ENCODE results near the gene TMEM259.

DNA sequence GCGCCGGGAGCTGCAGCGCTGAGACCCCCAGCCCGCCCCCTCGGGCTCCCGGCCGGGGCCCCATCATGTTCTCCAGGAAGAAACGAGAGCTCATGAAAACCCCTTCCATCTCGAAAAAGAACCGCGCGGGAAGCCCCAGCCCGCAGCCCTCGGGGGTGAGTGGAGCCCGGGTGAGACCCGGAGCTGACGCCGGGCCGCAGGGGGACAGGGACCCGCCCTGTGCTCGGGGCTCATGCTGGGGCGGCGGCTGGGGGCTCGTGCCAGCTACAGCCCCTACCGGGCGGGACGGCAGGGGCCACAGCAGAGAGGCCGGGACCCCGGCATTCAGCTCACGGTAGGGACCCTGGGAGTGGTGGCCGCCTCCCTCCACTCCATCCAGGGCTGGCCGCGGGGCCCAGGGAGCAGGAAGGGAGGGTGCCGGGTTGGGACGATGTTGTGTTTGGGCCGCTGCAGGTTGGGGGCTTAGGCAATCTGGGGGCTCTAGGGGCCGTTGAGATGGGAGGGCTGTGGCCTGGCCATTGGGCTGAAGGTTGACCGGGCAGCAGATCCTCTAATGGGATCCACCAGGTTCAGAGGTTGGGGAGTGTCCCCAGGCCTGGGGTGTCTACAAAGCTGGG lies 46.5 kb upstream of the TMEM259 start:
- TF ChIP-seq, protein P1, sequence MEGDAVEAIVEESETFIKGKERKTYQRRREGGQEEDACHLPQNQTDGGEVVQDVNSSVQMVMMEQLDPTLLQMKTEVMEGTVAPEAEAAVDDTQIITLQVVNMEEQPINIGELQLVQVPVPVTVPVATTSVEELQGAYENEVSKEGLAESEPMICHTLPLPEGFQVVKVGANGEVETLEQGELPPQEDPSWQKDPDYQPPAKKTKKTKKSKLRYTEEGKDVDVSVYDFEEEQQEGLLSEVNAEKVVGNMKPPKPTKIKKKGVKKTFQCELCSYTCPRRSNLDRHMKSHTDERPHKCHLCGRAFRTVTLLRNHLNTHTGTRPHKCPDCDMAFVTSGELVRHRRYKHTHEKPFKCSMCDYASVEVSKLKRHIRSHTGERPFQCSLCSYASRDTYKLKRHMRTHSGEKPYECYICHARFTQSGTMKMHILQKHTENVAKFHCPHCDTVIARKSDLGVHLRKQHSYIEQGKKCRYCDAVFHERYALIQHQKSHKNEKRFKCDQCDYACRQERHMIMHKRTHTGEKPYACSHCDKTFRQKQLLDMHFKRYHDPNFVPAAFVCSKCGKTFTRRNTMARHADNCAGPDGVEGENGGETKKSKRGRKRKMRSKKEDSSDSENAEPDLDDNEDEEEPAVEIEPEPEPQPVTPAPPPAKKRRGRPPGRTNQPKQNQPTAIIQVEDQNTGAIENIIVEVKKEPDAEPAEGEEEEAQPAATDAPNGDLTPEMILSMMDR (IDR thresholded peaks at IDR 0.05): no peak
- TF ChIP-seq POLR2A (IDR thresholded peaks at IDR 0.05): no peak

All from esophagus squamous epithelium (tissue), 4 donors.